ENCODE measurements around the gene PTPRD.

PTPRD gene

GRCh38 chr9:10538073-10538472 lies 74.7 kb downstream of the PTPRD start:
- Histone ChIP-seq H3K9ac (no peak overlapping the region), H3K27me3 (ENCODE audit: insufficient read depth, low read depth) (no peaks in the 10 kb centered on the region), H3K36me3 (ENCODE audit: insufficient read depth) (no peaks in the 10 kb centered on the region), H3K4me1 (ENCODE audit: low read depth, poor library complexity, severe bottlenecking) (no peaks in the 10 kb centered on the region), H3K4me3 (IDR thresholded peaks at IDR 0.05; ENCODE audit: insufficient read depth, low read depth, low read length) (no peak overlapping the region), H4K20me1 (ENCODE audit: insufficient read depth) (no peaks in the 10 kb centered on the region), H3K27ac (no peak overlapping the region), H3K4me2 (no peak overlapping the region), H2AFZ (ENCODE audit: low read depth) (no peak overlapping the region), H3K79me2 (ENCODE audit: insufficient read depth, low read depth) (no peaks in the 10 kb centered on the region)
- TF ChIP-seq CTCF (conservative IDR thresholded peaks at IDR 0.05; ENCODE audit: low read depth, low read length), result no peak

- no peaks in the 10 kb centered on the region for H3K27me3 ChIP-seq (ENCODE audit: insufficient read depth, low read depth)
- H3K4me2 ChIP-seq, result no peak overlapping the region
- no peaks in the 10 kb centered on the region for H3K4me1 ChIP-seq (ENCODE audit: low read depth, poor library complexity, severe bottlenecking)
- no peaks in the 10 kb centered on the region for H3K79me2 ChIP-seq (ENCODE audit: insufficient read depth, low read depth)
- no peak for TF ChIP-seq CTCF (conservative IDR thresholded peaks at IDR 0.05; ENCODE audit: low read depth, low read length)
- H3K9ac ChIP-seq, result no peak overlapping the region
- H2AFZ ChIP-seq (ENCODE audit: low read depth), result no peak overlapping the region
- no peaks in the 10 kb centered on the region for H3K36me3 ChIP-seq (ENCODE audit: insufficient read depth)
- H4K20me1 ChIP-seq (ENCODE audit: insufficient read depth), result no peaks in the 10 kb centered on the region
- no peak overlapping the region for H3K4me3 ChIP-seq (IDR thresholded peaks at IDR 0.05; ENCODE audit: insufficient read depth, low read depth, low read length)
- no peak overlapping the region for H3K27ac ChIP-seq
Measured at GRCh38 chr9:10534850-10535249, 78.0 kb downstream of the PTPRD start.

GRCh38 chr9:10525972-10526371 lies 86.8 kb downstream of the PTPRD start:
- no peak overlapping the region for H3K27ac ChIP-seq

GRCh38 chr9:10523164-10523563 lies 89.6 kb downstream of the PTPRD start:
- H4K20me1 ChIP-seq (ENCODE audit: insufficient read depth), result no peaks in the 10 kb centered on the region
- no peak overlapping the region for H3K9ac ChIP-seq
- no peaks in the 10 kb centered on the region for H3K36me3 ChIP-seq (ENCODE audit: insufficient read depth)
- no peaks in the 10 kb centered on the region for H3K79me2 ChIP-seq (ENCODE audit: insufficient read depth, low read depth)
- H3K4me1 ChIP-seq (ENCODE audit: low read depth, poor library complexity, severe bottlenecking), result no peaks in the 10 kb centered on the region
- H2AFZ ChIP-seq (ENCODE audit: low read depth), result no peak overlapping the region
- H3K4me2 ChIP-seq, result no peak overlapping the region
- H3K27ac ChIP-seq, result no peak overlapping the region
- TF ChIP-seq CTCF (conservative IDR thresholded peaks at IDR 0.05; ENCODE audit: low read depth, low read length), result no peak
- no peak overlapping the region for H3K4me3 ChIP-seq (IDR thresholded peaks at IDR 0.05; ENCODE audit: insufficient read depth, low read depth, low read length)
- no peaks in the 10 kb centered on the region for H3K27me3 ChIP-seq (ENCODE audit: insufficient read depth, low read depth)

More at GRCh38 chr9:10525972-10526371, 86.8 kb downstream of the PTPRD start:
- H3K4me1 ChIP-seq (ENCODE audit: low read depth, poor library complexity, severe bottlenecking), result no peaks in the 10 kb centered on the region
- H3K9ac ChIP-seq, result no peak overlapping the region
- no peaks in the 10 kb centered on the region for H4K20me1 ChIP-seq (ENCODE audit: insufficient read depth)
- no peaks in the 10 kb centered on the region for H3K36me3 ChIP-seq (ENCODE audit: insufficient read depth)
- no peak overlapping the region for H3K4me2 ChIP-seq
- no peak for TF ChIP-seq CTCF (conservative IDR thresholded peaks at IDR 0.05; ENCODE audit: low read depth, low read length)
- no peak overlapping the region for H2AFZ ChIP-seq (ENCODE audit: low read depth)
- no peaks in the 10 kb centered on the region for H3K27me3 ChIP-seq (ENCODE audit: insufficient read depth, low read depth)
- no peak overlapping the region for H3K4me3 ChIP-seq (IDR thresholded peaks at IDR 0.05; ENCODE audit: insufficient read depth, low read depth, low read length)
- H3K79me2 ChIP-seq (ENCODE audit: insufficient read depth, low read depth), result no peaks in the 10 kb centered on the region

Measured in KMS-11 (cell line).